HG02938 (cell line): ENCODE data around the gene RGPD5.
"Not testable (repeated sequence)": the region's sequence is repeated elsewhere in the genome, so short reads cannot be mapped to it uniquely, and the experiment has no call there.

ENCODE experiments used
- ATAC-seq: cut with Tn5 transposase; IDR thresholded peaks from one replicate; pipeline ENCODE4 v1.9.1; 2021; ENCODE audit warnings: mild to moderate bottlenecking, moderate library complexity; ENCODE audit not compliant: unreplicated experiment

The RGPD5 gene

GRCh38 chr2:109794074-109794737 lies at the start of gene RGPD5:
TSS of gene RGPD5 (plus strand) at chr2:109794305. CDS start at chr2:109794466, 161 bp downstream.
- ATAC-seq = peak; percentile 92

GRCh38 chr2:109751572-109751971 lies 42.5 kb upstream of the RGPD5 start:
- not testable (repeated sequence) for ATAC-seq

GRCh38 chr2:109757163-109757824 lies 36.8 kb upstream of the RGPD5 start:
- ATAC-seq = not testable (repeated sequence)

GRCh38 chr2:109760265-109761042 lies 33.7 kb upstream of the RGPD5 start:
- not testable (repeated sequence) for ATAC-seq

GRCh38 chr2:109761043-109761454 lies 33.1 kb upstream of the RGPD5 start:
- ATAC-seq = not testable (repeated sequence)

- ATAC-seq = not testable (repeated sequence)
These were observed 32.1 kb upstream of the RGPD5 start for GRCh38 chr2:109761976-109762375.

GRCh38 chr2:109766074-109766473 lies 28.0 kb upstream of the RGPD5 start:
- ATAC-seq = not testable (repeated sequence)

GRCh38 chr2:109766886-109767578 lies 27.1 kb upstream of the RGPD5 start:
- not testable (repeated sequence) for ATAC-seq

- not testable (repeated sequence) for ATAC-seq
These were observed 25.2 kb upstream of the RGPD5 start for GRCh38 chr2:109768934-109769333.

- ATAC-seq = not testable (repeated sequence)
These were observed 15.0 kb upstream of the RGPD5 start for GRCh38 chr2:109779118-109779517.

- not testable (repeated sequence) for ATAC-seq
These were observed 12.8 kb upstream of the RGPD5 start for GRCh38 chr2:109781147-109781816.

- ATAC-seq = not testable (repeated sequence)
These were observed 11.6 kb upstream of the RGPD5 start for GRCh38 chr2:109782446-109782993.

GRCh38 chr2:109791530-109792279 lies 2.4 kb upstream of the RGPD5 start:
- ATAC-seq = not testable (repeated sequence)

GRCh38 chr2:109792659-109793058 lies 1.4 kb upstream of the RGPD5 start:
- peak; percentile 43 for ATAC-seq

- ATAC-seq = peak; percentile 70
These were observed 77.1 kb downstream of the RGPD5 start for GRCh38 chr2:109871129-109871751.

GRCh38 chr2:109876625-109877024 lies 82.5 kb downstream of the RGPD5 start:
- not testable (repeated sequence) for ATAC-seq

- not testable (repeated sequence) for ATAC-seq
These were observed 88.0 kb downstream of the RGPD5 start for GRCh38 chr2:109882112-109882511.

GRCh38 chr2:109888414-109888813 lies 94.3 kb downstream of the RGPD5 start:
- not testable (repeated sequence) for ATAC-seq

GRCh38 chr2:109889909-109890308 lies 95.8 kb downstream of the RGPD5 start:
- not testable (repeated sequence) for ATAC-seq
